Right lobe of liver (tissue), 6 donors: ENCODE results near the gene PNLDC1. TPM values are rescaled to one million over a fixed set of nuclear protein-coding genes. Genes with fewer than 3 reads are reported as not detected.

Experiments
- ATAC-seq, 4 donors: fragments of 200-7000 bp; cut with Tn5 transposase; one replicate each; pipeline ENCODE4 v1.9.1; 2020; ENCODE audit warnings: mild to moderate bottlenecking in 4 of 4, moderate library complexity in 4 of 4
- DNase-seq, 3 donors: peaks; one replicate each; pipeline ENCODE4 v3.0.0-alpha.2; 2020
- H3K27ac ChIP-seq, 3 donors: fragments of 200-600 bp; one replicate each; pipeline ENCODE4 v1.8.0; 2022
- H3K27me3 ChIP-seq, 2 donors: fragments of 200-600 bp; one replicate each; pipeline ENCODE4 v1.8.0; 2022
- H3K36me3 ChIP-seq, 4 donors: fragments of 200-600 bp; sonication (generic) in 1 of 4; one replicate each; pipeline versions ENCODE4 v1.5.1 to v1.8.0; 2017 to 2022; ENCODE audit warnings: control low read depth in 1 of 4
- H3K4me1 ChIP-seq, 4 donors: fragments of 200-600 bp; sonication (generic) in 1 of 4; one replicate each; pipeline versions ENCODE4 v1.5.1 to v1.8.0; 2017 to 2022; ENCODE audit warnings: control low read depth in 1 of 4
- H3K4me3 ChIP-seq, 3 donors: fragments of 200-600 bp; one replicate each; pipeline ENCODE4 v1.8.0; 2022
- H3K9me3 ChIP-seq, 4 donors: fragments of 200-600 bp; sonication (generic) in 1 of 4; one replicate each; pipeline versions ENCODE4 v1.5.1 to v1.8.0; 2017 to 2022; ENCODE audit warnings: control low read depth in 1 of 4
- CTCF ChIP-seq, 4 donors: fragments of 200-600 bp in 3 of 4; fragments of 450-650 bp in 1 of 4; IDR thresholded peaks; one replicate each; pipeline versions ENCODE4 v1.5.1 to v1.8.0; 2016 to 2022; ENCODE audit warnings: antibody characterized with exemption in 4 of 4, mild to moderate bottlenecking in 2 of 4
- POLR2A ChIP-seq: fragments of 450-650 bp; IDR thresholded peaks from one replicate; pipeline ENCODE4 v1.6.1; 2017; ENCODE audit warnings: antibody characterized with exemption, mild to moderate bottlenecking
- WGBS: methylation state at CpG from one replicate; pipeline ENCODE4 v1.1.6; 2018; ENCODE audit warnings: low coverage, low lambda C conversion rate; ENCODE audit not compliant: insufficient coverage; ENCODE audit errors: missing lambda C conversion rate; 5-methylcytosine and 5-hydroxymethylcytosine counted together
- intact Hi-C, 2 donors: fragments of 100-400 bp; cut with DNase I; formaldehyde crosslinking; loops; one replicate each; pipeline versions ENCODE4 v1.11.2 to v1.14.1; 2022
- total RNA-seq, 6 experiments: library from RNA; depleted of rRNA in 2 of 6; stranded (reverse); fragments of >200 nt in 2 of 6; fragmentation: NEBNext Ultra II Directional in 3 of 6; extraction: Animal tissue kit (Norgen Biotek cat#: 25700) in 3 of 6; gene quantifications; one replicate each; pipeline versions ENCODE4 v1.1.0 to v1.2.4, GENCODE V29; 2016 to 2023
- donor health status: DM: no; HTN: yes; CAD: no.
- donor health status: DM: no; HTN: no; CAD: no.
- donor health status: DM: no; HTN: no; CAD: no.
- donor health status: DM: no; HTN: yes; CAD: no.
- donor health status: DM: no; HTN: yes; CAD: no.

The PNLDC1 gene
- total RNA-seq, 6 experiments from 2014 or later = 0.15 TPM; not detected in 5

DNA sequence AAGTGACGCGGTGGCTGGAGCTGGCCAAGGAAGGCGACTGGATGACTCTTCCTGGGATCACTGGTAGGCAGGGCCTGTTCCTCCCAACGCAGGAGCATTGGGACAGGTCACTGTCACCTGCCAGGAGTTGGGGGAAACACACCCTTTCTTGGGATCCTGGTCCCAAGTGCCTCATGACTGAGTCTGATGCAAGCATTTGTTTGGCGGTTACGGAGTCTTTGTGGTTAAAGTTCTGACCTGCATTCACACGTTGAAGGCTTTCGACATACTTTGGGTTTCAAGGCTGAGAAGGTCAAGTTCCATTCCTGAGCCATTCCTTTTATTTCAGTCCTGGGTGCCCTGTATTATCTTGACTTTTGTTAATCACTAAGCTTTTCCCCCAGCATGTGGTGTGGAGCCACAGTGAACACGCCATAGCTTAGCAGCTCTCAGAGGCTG is 6.0 kb downstream of the PNLDC1 start:
- Histone ChIP-seq H3K27ac (no peak overlapping the region), H3K4me3 (no peak overlapping the region), H3K4me1 (peaks cover 0 to 9% (median 0%) of the 10 kb centered on the region in 4 donors), H3K27me3 (no peaks in the 10 kb centered on the region), H3K36me3 (no peaks in the 10 kb centered on the region), H3K9me3 (no peaks in the 10 kb centered on the region)
- peak in 1 of 4 donors; percentile 24 for ATAC-seq
- 64% methylated on average over 6 of the region's 9 CpGs for WGBS
- TF ChIP-seq POLR2A (no peak), CTCF (IDR thresholded peaks at IDR 0.05) (no peak)
- no peak for DNase-seq
- intact Hi-C loops = no loop called here

DNA sequence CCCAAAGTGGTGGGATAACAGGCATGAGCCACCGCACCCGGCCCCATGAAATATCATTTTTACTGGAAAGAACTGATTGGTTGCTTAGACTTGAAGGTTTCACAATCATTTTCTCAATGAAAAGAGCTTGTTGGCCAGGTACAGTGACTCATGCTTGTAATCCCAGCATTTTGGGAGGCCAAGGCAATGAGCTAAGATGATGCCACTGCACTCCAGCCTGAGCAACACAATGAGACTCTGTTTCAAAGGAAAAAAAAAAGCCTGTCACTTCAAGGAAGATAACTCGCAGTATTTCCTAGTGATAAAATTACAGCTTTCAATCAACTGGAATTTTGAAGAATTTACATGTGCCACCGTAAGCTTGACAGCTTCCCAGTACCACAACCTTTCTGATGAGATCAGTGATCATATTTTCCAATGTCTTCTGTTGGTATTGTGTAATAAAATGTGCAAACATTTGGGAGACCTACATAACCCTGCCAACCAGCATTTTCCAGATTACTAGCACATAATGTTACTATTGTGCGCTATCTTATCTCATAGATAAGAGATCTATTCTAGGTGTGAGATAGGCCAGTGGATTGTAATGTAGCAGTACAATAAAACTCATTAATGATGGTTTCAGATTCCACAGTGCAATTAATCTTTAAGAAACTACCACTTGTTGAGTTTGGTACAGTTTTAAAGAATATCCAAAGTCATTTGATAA is 7.2 kb downstream of the PNLDC1 start:
- Histone ChIP-seq H3K27ac (no peak overlapping the region), H3K36me3 (no peaks in the 10 kb centered on the region), H3K9me3 (no peaks in the 10 kb centered on the region), H3K27me3 (no peaks in the 10 kb centered on the region), H3K4me3 (no peak overlapping the region), H3K4me1 (peaks cover 0 to 9% (median 0%) of the 10 kb centered on the region in 4 donors)
- WGBS = 59% methylated on average over 4 of the region's 5 CpGs
- DNase-seq = no peak
- peak; percentile 66 to 75 (median 70) for ATAC-seq
- no peak for TF ChIP-seq POLR2A
- no peak for TF ChIP-seq CTCF (IDR thresholded peaks at IDR 0.05)
- intact Hi-C loops = no loop called here

DNA sequence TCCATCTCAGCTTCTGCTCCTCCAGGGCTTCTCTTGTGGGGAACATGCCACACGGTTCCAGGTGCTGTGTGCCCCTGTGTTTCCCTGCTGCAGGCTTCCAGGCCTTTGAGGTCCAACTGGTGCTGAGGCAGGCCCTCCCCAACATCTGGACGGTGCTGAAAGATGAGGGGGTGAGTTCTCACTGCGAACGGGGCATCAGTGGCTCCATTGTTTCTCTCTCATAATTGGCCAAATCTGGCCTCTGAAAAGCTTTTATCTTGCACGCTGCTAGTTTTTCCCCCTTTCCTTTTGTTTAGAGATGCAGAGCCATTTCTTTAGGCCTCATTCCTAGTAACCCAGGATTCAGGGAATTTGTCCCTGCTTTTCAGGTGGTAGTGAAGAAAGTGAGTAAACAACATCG is 8.6 kb downstream of the PNLDC1 start:
- intact Hi-C loops = no loop called here
- WGBS = 80% methylated on average over 6 of the region's 6 CpGs
- Histone ChIP-seq H3K27me3 (no peaks in the 10 kb centered on the region), H3K9me3 (no peaks in the 10 kb centered on the region), H3K4me1 (peaks cover 0 to 9% (median 0%) of the 10 kb centered on the region in 4 donors), H3K27ac (no peak overlapping the region), H3K4me3 (no peak overlapping the region), H3K36me3 (no peaks in the 10 kb centered on the region)
- ATAC-seq = no peak
- TF ChIP-seq POLR2A (no peak), CTCF (IDR thresholded peaks at IDR 0.05) (no peak)
- no peak for DNase-seq

DNA sequence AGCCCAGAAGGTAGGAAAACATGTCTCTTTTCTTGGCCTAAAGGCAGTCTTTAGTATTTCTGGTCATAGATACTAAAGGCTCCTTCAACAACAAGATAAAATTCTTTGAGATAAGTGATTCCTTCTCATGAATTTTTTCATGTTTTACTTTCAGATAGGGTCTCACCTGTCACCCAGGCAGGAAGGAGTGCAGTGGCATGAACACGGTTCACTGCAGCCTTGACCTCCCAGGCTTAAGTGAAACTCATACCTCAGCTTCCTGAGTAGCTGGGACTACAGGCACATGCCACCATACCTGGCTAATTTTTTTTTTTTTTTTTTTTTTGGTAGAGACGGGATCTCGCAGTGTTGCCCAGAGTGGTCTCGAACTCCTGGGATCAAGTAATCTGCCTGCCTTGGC is 9.1 kb downstream of the PNLDC1 start:
- Histone ChIP-seq H3K4me3 (no peak overlapping the region), H3K36me3 (no peaks in the 10 kb centered on the region), H3K27ac (no peak overlapping the region), H3K27me3 (no peaks in the 10 kb centered on the region), H3K4me1 (peaks cover 0 to 9% (median 0%) of the 10 kb centered on the region in 4 donors), H3K9me3 (no peaks in the 10 kb centered on the region)
- ATAC-seq = no peak
- WGBS = 66% methylated on average over 4 of the region's 4 CpGs
- DNase-seq = no peak
- no peak for TF ChIP-seq CTCF (IDR thresholded peaks at IDR 0.05)
- TF ChIP-seq POLR2A = no peak
- intact Hi-C loops = no loop called here
